ENCODE data around the gene COMT. TPM values are rescaled to one million over a fixed set of nuclear protein-coding genes. Genes with fewer than 3 reads are reported as not detected.
A peak's percentile ranks its signal among the peaks of the same experiment; 100 is the strongest.
"Not testable (repeated sequence)": the region's sequence is repeated elsewhere in the genome, so short reads cannot be mapped to it uniquely, and the experiment has no call there.

COMT gene
- total and polyA plus RNA-seq, 2 of the 4 experiments (the other 2 are of a cell fraction), result 202 to 347 TPM

DNA sequence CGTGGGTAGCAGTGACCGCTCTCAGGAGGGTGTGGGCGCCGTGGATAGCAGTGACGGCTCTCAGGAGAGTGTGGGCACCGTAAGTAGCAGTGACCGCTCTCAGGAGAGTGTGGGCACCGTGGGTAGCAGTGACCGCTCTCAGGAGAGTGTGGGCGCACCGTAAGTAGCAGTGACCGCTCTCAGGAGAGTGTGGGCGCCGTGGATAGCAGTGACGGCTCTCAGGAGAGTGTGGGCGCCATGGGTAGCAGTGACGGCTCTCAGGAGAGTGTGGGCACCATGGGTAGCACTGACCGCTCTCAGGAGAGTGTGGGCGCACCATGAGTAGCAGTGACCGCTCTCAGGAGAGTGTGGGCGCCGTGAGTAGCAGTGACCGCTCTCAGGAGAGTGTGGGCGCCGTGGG lies 34.7 kb upstream of the COMT start:
- H4K8ac ChIP-seq (ENCODE audit: low read depth in 2 of 2, low read length in 2 of 2); H2AK9ac ChIP-seq (replicated peaks; ENCODE audit: low read depth, low read length, poor library complexity); dilution Hi-C loops (cut with HindIII; ENCODE audit: low sequenced_read_pairs, unreplicated experiment); H3K14ac ChIP-seq (replicated peaks; ENCODE audit: low read depth, low read length); POLR2A ChIA-PET (ENCODE audit: unreplicated experiment); H3K23ac ChIP-seq (ENCODE audit: low read depth, low read length); H3K36me3 ChIP-seq (ENCODE audit: control insufficient read depth, insufficient read depth, low read length); H4K5ac ChIP-seq (ENCODE audit: low read depth, low read length); intact Hi-C loops (cut with micrococcal nuclease); H3K79me1 ChIP-seq (ENCODE audit: low read depth in 1 of 2, low read length in 2 of 2); H2BK5ac ChIP-seq (ENCODE audit: low read depth, low read length, poor library complexity, severe bottlenecking); H3K18ac ChIP-seq (ENCODE audit: low read depth, low read length); H4K20me1 ChIP-seq (ENCODE audit: insufficient read depth, low read length); H3K4me3 ChIP-seq (ENCODE audit: insufficient read depth, low read depth, low read length); H4K91ac ChIP-seq (ENCODE audit: insufficient read depth, low read depth, low read length); H2BK15ac ChIP-seq (ENCODE audit: low read depth, low read length); H3K4me2 ChIP-seq (ENCODE audit: low read depth, low read length); H2BK120ac ChIP-seq (ENCODE audit: low read depth, low read length); H3K9me3 ChIP-seq (ENCODE audit: control insufficient read depth, insufficient read depth, low read length); H3K27me3 ChIP-seq (ENCODE audit: control insufficient read depth, insufficient read depth, low read length); DNase-seq; BruUV-seq (replicated peaks); H3K27ac ChIP-seq (ENCODE audit: insufficient read depth, low read length); H3K56ac ChIP-seq (ENCODE audit: extremely low read depth, insufficient read depth, low read length); H2AK5ac ChIP-seq (ENCODE audit: low read depth, low read length); H3K9me1 ChIP-seq (ENCODE audit: insufficient read depth, low read length); H2BK20ac ChIP-seq (ENCODE audit: low read depth, low read length); H3K9ac ChIP-seq (ENCODE audit: low read depth, low read length); H2AFZ ChIP-seq (replicated peaks; ENCODE audit: low read length, poor library complexity); ATAC-seq (ENCODE audit: low read depth); H3K4me1 ChIP-seq (ENCODE audit: control insufficient read depth, insufficient read depth, low read length); H3K4ac ChIP-seq (ENCODE audit: low read depth, low read length); in situ Hi-C loops (cut with MboI; ENCODE audit: low sequenced_read_pairs): not testable (repeated sequence)
- CTCF ChIA-PET, result interaction anchor here (2.9 kb wide), 1 partner anchor 176 kb away, joined by 21 read pairs; no protein-coding TSS in a partner anchor
- 93% methylated on average over 17 of the region's 25 CpGs; no CpG with 5 or more reads in 1 of the 2 experiments for WGBS, 2 experiments (ENCODE audit: extremely low coverage in 2 of 2, insufficient read length in 1 of 2)

DNA sequence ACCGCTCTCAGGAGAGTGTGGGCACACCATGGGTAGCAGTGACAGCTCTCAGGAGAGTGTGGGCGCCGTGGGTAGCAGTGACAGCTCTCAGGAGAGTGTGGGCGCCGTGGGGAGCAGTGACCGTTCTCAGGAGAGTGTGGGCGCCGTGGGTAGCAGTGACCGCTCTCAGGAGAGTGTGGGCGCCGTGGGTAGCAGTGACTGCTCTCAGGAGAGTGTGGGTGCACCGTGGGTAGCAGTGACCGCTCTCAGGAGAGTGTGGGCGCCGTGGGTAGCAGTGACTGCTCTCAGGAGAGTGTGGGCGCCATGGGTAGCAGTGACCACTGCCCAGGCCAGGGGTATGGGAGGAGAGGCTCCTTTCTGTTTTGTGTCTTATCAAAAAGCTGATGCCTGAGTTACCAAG lies 33.7 kb upstream of the COMT start:
- intact Hi-C loops (cut with micrococcal nuclease); H3K36me3 ChIP-seq (ENCODE audit: control insufficient read depth, insufficient read depth, low read length); H2BK15ac ChIP-seq (ENCODE audit: low read depth, low read length); in situ Hi-C loops (cut with MboI; ENCODE audit: low sequenced_read_pairs); BruUV-seq (replicated peaks); dilution Hi-C loops (cut with HindIII; ENCODE audit: low sequenced_read_pairs, unreplicated experiment); POLR2A ChIA-PET (ENCODE audit: unreplicated experiment); H3K23ac ChIP-seq (ENCODE audit: low read depth, low read length); H2AFZ ChIP-seq (replicated peaks; ENCODE audit: low read length, poor library complexity); H3K79me1 ChIP-seq (ENCODE audit: low read depth in 1 of 2, low read length in 2 of 2); H4K5ac ChIP-seq (ENCODE audit: low read depth, low read length); ATAC-seq (ENCODE audit: low read depth); H3K27me3 ChIP-seq (ENCODE audit: control insufficient read depth, insufficient read depth, low read length); H3K4ac ChIP-seq (ENCODE audit: low read depth, low read length); H3K9ac ChIP-seq (ENCODE audit: low read depth, low read length); H3K18ac ChIP-seq (ENCODE audit: low read depth, low read length); H3K56ac ChIP-seq (ENCODE audit: extremely low read depth, insufficient read depth, low read length); H3K4me1 ChIP-seq (ENCODE audit: control insufficient read depth, insufficient read depth, low read length); H2BK120ac ChIP-seq (ENCODE audit: low read depth, low read length); H2AK9ac ChIP-seq (replicated peaks; ENCODE audit: low read depth, low read length, poor library complexity); H4K8ac ChIP-seq (ENCODE audit: low read depth in 2 of 2, low read length in 2 of 2); H4K20me1 ChIP-seq (ENCODE audit: insufficient read depth, low read length); H3K4me3 ChIP-seq (ENCODE audit: insufficient read depth, low read depth, low read length); H3K4me2 ChIP-seq (ENCODE audit: low read depth, low read length); H4K91ac ChIP-seq (ENCODE audit: insufficient read depth, low read depth, low read length); H3K27ac ChIP-seq (ENCODE audit: insufficient read depth, low read length); H2BK5ac ChIP-seq (ENCODE audit: low read depth, low read length, poor library complexity, severe bottlenecking); H3K9me1 ChIP-seq (ENCODE audit: insufficient read depth, low read length); H3K9me3 ChIP-seq (ENCODE audit: control insufficient read depth, insufficient read depth, low read length); H2BK20ac ChIP-seq (ENCODE audit: low read depth, low read length); DNase-seq; H3K14ac ChIP-seq (replicated peaks; ENCODE audit: low read depth, low read length): not testable (repeated sequence)
- 0 out of 2 replicates have a peak overlapping the region, but pooled peaks have one; percentile 9 for H2AK5ac ChIP-seq (ENCODE audit: low read depth, low read length)
- 92% methylated on average over 9 of the region's 16 CpGs; no CpG with 5 or more reads in 1 of the 2 experiments for whole genome bisulfite sequencing, 2 experiments (ENCODE audit: extremely low coverage in 2 of 2, insufficient read length in 1 of 2)
- CTCF ChIA-PET, result interaction anchor here (1.0 kb wide), 1 partner anchor 177 kb away, joined by 5 read pairs; no protein-coding TSS in a partner anchor
